HG02970 (cell line): ENCODE measurements around the gene KRTAP9-8.
"Not testable (repeated sequence)": the region's sequence is repeated elsewhere in the genome, so short reads cannot be mapped to it uniquely, and the experiment has no call there.

Source experiments
- ATAC-seq: cut with Tn5 transposase; IDR thresholded peaks from one replicate; pipeline ENCODE4 v1.9.1; 2021; ENCODE audit warnings: mild to moderate bottlenecking, moderate library complexity, moderate number of reproducible peaks; ENCODE audit not compliant: unreplicated experiment, low FRiP score

The KRTAP9-8 gene

GRCh38 chr17:41237949-41238437, at the start of gene KRTAP9-8:
KRTAP9-8 (plus strand) TSS chr17:41237999; CDS start chr17:41238052, 53 bp downstream.
- not testable (repeated sequence) for ATAC-seq

DNA sequence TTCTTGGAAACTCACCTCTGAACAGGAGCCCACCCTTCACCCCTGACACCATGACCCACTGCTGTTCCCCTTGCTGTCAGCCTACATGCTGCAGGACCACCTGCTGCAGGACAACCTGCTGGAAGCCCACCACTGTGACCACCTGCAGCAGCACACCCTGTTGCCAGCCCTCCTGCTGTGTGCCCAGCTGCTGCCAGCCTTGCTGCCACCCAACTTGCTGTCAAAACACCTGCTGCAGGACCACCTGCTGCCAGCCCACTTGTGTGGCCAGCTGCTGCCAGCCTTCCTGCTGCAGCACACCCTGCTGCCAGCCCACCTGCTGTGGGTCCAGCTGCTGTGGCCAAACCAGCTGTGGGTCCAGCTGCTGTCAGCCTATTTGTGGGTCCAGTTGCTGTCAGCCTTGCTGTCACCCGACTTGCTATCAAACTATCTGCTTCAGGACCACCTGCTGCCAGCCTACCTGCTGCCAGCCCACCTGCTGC, 47.9 kb upstream of the KRTAP9-8 start, which contains the start of gene KRTAP9-1:
Gene KRTAP9-1 (plus strand): TSS at position 51 of the 482 bp plus-strand sequence. CDS start 0 bp downstream, at position 51.
- ATAC-seq = not testable (repeated sequence)

DNA sequence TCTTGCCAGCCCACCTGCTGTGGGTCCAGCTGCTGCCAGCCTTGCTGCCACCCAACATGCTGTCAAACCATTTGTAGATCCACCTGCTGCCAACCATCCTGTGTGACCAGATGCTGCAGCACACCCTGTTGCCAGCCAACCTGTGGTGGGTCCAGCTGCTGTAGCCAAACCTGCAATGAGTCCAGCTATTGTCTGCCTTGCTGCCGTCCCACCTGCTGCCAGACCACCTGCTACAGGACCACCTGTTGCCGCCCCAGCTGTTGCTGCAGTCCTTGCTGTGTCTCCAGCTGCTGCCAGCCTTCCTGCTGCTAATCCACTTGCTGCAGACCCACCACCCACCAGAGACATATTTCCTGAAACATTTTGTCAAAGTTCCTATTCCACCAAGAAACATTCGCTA, 47.5 kb upstream of the KRTAP9-8 start:
- no peak for ATAC-seq

DNA sequence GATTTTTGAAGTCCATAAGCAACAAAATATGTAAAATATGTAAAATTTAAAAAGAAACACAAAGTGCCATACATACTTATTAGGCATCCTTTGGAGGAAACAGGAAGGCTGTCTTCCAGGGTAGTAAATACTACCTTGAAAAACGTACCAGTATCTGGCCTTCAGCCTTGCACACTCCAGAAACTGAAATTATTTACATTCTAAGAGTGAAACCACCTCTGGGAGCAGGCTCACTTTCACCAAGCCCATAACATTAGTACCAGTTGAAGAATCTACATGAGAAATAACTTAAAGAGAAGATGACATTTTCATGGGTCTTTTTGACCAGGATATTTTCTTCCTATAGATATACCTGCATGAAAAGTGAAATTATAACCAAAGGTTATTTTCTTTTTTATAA, 41.7 kb upstream of the KRTAP9-8 start:
- no peak for ATAC-seq

GRCh38 chr17:41199421-41200078, 38.2 kb upstream of the KRTAP9-8 start:
- no peak for ATAC-seq

GRCh38 chr17:41211845-41212466, 25.8 kb upstream of the KRTAP9-8 start:
- no peak for ATAC-seq

DNA sequence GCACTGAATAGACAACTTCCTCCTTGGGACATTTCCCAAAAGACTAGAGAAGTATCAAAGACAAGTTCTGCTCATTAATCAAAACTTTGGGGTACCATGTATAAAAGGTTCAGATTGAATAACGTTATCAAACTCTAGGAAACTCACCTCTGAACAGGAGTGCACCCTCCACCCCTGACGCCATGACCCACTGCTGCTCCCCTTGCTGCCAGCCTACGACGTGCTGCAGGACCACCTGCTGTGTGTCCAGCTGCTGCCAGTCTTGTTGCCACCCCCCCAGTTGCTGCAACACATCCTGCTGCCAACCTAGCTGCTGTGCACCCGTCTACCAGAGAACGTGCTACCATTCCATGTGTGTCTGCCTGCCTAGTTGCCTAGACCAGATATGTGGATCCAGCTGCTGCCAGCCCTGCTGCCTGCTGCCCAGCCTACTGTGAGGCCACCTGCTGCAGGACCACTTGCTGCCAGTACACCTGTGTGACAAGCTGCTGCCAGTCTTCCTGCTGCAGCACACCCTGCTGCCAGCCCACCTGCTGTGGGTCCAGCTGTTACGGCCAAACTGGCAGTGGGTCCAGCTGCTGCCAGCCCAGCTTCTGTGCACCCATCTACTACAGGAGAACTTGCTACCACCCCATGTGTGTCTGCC, 25.2 kb upstream of the KRTAP9-8 start:
- ATAC-seq = no peak

GRCh38 chr17:41215681-41216080, 22.1 kb upstream of the KRTAP9-8 start:
- no peak for ATAC-seq

- ATAC-seq = no peak
Observed at GRCh38 chr17:41223821-41224220, 14.0 kb upstream of the KRTAP9-8 start.

DNA sequence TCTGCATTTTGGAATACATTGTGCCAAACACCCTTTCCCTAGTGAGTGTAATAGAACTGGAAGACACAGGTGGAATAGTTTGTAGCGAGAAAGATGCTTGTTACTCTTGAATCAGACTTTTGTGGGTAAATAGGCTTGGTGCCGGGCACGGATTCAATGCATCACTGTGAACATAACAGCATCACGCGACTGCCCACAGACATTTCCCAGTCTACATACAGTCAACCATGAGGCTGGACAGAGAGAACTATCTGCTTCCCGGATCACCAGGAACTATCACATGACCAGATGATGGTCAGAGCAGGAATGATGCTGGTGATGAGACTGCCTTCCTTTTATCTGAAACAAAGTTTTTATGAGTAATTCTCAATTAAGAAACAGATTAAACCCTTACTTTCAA, 11.7 kb upstream of the KRTAP9-8 start:
- no peak for ATAC-seq

GRCh38 chr17:41226598-41227095, 11.2 kb upstream of the KRTAP9-8 start, which contains the start of gene KRTAP9-2:
KRTAP9-2 (plus strand) TSS chr17:41226648; CDS start chr17:41226655, 7 bp downstream.
- not testable (repeated sequence) for ATAC-seq

GRCh38 chr17:41230094-41230493, 7.7 kb upstream of the KRTAP9-8 start:
- no peak for ATAC-seq

GRCh38 chr17:41231731-41232130, 6.1 kb upstream of the KRTAP9-8 start:
- ATAC-seq = no peak

- ATAC-seq = not testable (repeated sequence)
Observed at GRCh38 chr17:41232399-41233105, 5.2 kb upstream of the KRTAP9-8 start, which contains the start of gene KRTAP9-3. KRTAP9-3 (plus strand) TSS chr17:41232449; CDS start chr17:41232502, 53 bp downstream.

DNA sequence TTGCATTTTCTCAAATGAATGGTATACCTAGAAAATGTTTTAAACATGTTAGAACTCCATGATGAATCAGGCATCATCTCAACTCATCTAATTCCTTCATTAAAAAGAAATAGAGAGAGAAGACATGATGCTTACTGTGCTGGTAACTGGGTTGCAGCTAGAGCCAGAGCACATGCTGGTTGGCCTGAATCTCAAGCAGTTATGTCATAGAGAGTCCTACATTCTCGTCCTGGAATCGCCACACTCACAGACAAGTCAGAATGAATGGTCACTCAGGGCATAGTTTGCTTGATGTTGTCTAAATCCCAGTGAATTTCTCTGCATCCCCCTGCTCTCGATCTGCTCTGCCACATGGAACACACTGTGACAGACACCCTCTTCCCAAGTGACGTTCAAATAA, 683 bp upstream of the KRTAP9-8 start:
- ATAC-seq = not testable (repeated sequence)

- ATAC-seq = not testable (repeated sequence)
Observed at GRCh38 chr17:41246995-41247787, 9.4 kb downstream of the KRTAP9-8 start.

GRCh38 chr17:41249637-41250240, 11.9 kb downstream of the KRTAP9-8 start, which contains the start of gene KRTAP9-4:
KRTAP9-4 (plus strand) TSS chr17:41249687; CDS start chr17:41249721, 34 bp downstream.
- not testable (repeated sequence) for ATAC-seq

DNA sequence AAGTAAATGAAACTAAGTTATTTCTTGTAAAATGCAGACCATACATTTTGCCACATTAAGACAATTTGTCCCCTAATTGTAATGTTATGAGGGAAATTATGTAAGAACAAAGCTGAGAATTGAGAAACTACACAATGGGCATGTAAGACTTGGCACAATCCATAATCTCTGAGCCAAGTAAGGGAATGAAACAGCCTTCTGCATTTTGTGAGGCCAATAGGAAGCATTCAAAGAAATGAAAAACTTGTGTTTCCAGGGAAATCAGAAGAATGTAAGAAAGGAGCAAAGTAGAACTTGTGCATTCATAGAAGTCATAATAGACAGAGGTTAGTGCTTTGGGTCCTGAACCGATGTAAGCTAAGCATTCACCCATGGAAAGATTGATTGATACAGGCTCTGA, 13.5 kb downstream of the KRTAP9-8 start:
- no peak for ATAC-seq

GRCh38 chr17:41254861-41255260, 17.1 kb downstream of the KRTAP9-8 start:
- no peak for ATAC-seq
